ENCODE data around the gene S100A1.

S100A1 gene

DNA sequence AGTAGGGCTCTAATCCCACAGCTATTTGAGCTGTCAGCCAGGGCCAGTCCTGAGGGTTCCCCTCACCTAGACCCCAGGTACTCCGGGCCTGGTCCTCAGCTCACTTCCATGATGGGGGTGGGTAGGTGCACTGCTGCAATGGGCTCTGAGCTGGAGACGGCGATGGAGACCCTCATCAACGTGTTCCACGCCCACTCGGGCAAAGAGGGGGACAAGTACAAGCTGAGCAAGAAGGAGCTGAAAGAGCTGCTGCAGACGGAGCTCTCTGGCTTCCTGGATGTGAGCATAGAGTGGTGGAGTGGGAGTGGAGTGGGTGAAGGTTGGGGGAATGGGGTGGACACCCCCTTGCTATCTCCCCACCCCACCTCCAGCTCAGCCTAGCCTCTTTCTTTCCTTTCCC lies 2.1 kb downstream of the S100A1 start:
- H3K36me3 ChIP-seq (ENCODE audit: insufficient read depth, insufficient read length, low read length) = peaks cover 24% of the 10 kb centered on the region
- H3K27me3 ChIP-seq (ENCODE audit: insufficient read depth, insufficient read length) = no peaks in the 10 kb centered on the region
- DNase-seq (ENCODE audit: low read depth, low spot score) = no peak
- peaks cover 34% of the 10 kb centered on the region for H3K4me1 ChIP-seq (ENCODE audit: insufficient read depth, insufficient read length)
- no peak for TF ChIP-seq YY1 (IDR thresholded peaks at IDR 0.05; ENCODE audit: insufficient read depth, insufficient read length)
- TF ChIP-seq SUZ12 (IDR thresholded peaks at IDR 0.05; ENCODE audit: extremely low read depth, insufficient read depth, insufficient read length) = no peak
- no peak for TF ChIP-seq ZNF274 (IDR thresholded peaks at IDR 0.05; ENCODE audit: low read depth, low read length)
- H3K9me3 ChIP-seq (ENCODE audit: insufficient read depth, low read length) = no peaks in the 10 kb centered on the region
- H3K9ac ChIP-seq (ENCODE audit: insufficient read length, low read depth) = no peak overlapping the region
- no peak overlapping the region for H3K4me3 ChIP-seq (ENCODE audit: insufficient read length, low read depth)

GRCh38 chr1:153631047-153632022 lies 3.1 kb downstream of the S100A1 start:
- Histone ChIP-seq H3K4me1 (ENCODE audit: insufficient read depth, insufficient read length) (peaks cover 28% of the 10 kb centered on the region), H3K9ac (ENCODE audit: insufficient read length, low read depth) (no peak overlapping the region), H3K9me3 (ENCODE audit: insufficient read depth, low read length) (no peaks in the 10 kb centered on the region), H3K36me3 (ENCODE audit: insufficient read depth, insufficient read length, low read length) (peaks cover 25% of the 10 kb centered on the region), H3K4me3 (ENCODE audit: insufficient read length, low read depth) (no peak overlapping the region), H3K27me3 (ENCODE audit: insufficient read depth, insufficient read length) (no peaks in the 10 kb centered on the region)
- no peak for TF ChIP-seq ZNF274 (IDR thresholded peaks at IDR 0.05; ENCODE audit: low read depth, low read length)
- TF ChIP-seq YY1 (IDR thresholded peaks at IDR 0.05; ENCODE audit: insufficient read depth, insufficient read length) = no peak
- TF ChIP-seq SUZ12 (IDR thresholded peaks at IDR 0.05; ENCODE audit: extremely low read depth, insufficient read depth, insufficient read length) = no peak
- DNase-seq (ENCODE audit: low read depth, low spot score) = no peak

- Histone ChIP-seq H3K27me3 (ENCODE audit: insufficient read depth, insufficient read length) (no peaks in the 10 kb centered on the region), H3K9ac (ENCODE audit: insufficient read length, low read depth) (no peak overlapping the region), H3K4me1 (ENCODE audit: insufficient read depth, insufficient read length) (peaks cover 21% of the 10 kb centered on the region), H3K9me3 (ENCODE audit: insufficient read depth, low read length) (no peaks in the 10 kb centered on the region), H3K36me3 (ENCODE audit: insufficient read depth, insufficient read length, low read length) (peaks cover 42% of the 10 kb centered on the region), H3K4me3 (ENCODE audit: insufficient read length, low read depth) (peak overlapping the region; percentile 100)
- TF ChIP-seq YY1 (IDR thresholded peaks at IDR 0.05; ENCODE audit: insufficient read depth, insufficient read length) = no peak
- TF ChIP-seq ZNF274 (IDR thresholded peaks at IDR 0.05; ENCODE audit: low read depth, low read length) = no peak
- TF ChIP-seq SUZ12 (IDR thresholded peaks at IDR 0.05; ENCODE audit: extremely low read depth, insufficient read depth, insufficient read length) = no peak
- no peak for DNase-seq (ENCODE audit: low read depth, low spot score)
These were observed 5.0 kb downstream of the S100A1 start for GRCh38 chr1:153633161-153633753.

- Histone ChIP-seq H3K36me3 (ENCODE audit: insufficient read depth, insufficient read length, low read length) (peaks cover 50% of the 10 kb centered on the region), H3K4me3 (ENCODE audit: insufficient read length, low read depth) (peak within 1 kb of the TSS; percentile 100), H3K9ac (ENCODE audit: insufficient read length, low read depth) (peak within 1 kb of the TSS; percentile 100), H3K4me1 (ENCODE audit: insufficient read depth, insufficient read length) (peaks cover 14% of the 10 kb centered on the region), H3K9me3 (ENCODE audit: insufficient read depth, low read length) (no peaks in the 10 kb centered on the region), H3K27me3 (ENCODE audit: insufficient read depth, insufficient read length) (no peaks in the 10 kb centered on the region)
- peak; percentile 100 for DNase-seq (ENCODE audit: low read depth, low spot score)
- TF ChIP-seq SUZ12 (IDR thresholded peaks at IDR 0.05; ENCODE audit: extremely low read depth, insufficient read depth, insufficient read length) (no peak), YY1 (IDR thresholded peaks at IDR 0.05; ENCODE audit: insufficient read depth, insufficient read length) (peak; percentile 99), ZNF274 (IDR thresholded peaks at IDR 0.05; ENCODE audit: low read depth, low read length) (no peak)
These were observed 5.8 kb downstream of the S100A1 start, which contains the start of gene CHTOP for GRCh38 chr1:153633754-153634665. TSS of gene CHTOP (plus strand) at chr1:153634066. CDS start at chr1:153636589, 2,523 bp downstream.

- Histone ChIP-seq H3K4me1 (ENCODE audit: insufficient read depth, insufficient read length) (no peaks in the 10 kb centered on the region), H3K27me3 (ENCODE audit: insufficient read depth, insufficient read length) (no peaks in the 10 kb centered on the region), H3K9ac (ENCODE audit: insufficient read length, low read depth) (peak overlapping the region; percentile 21), H3K9me3 (ENCODE audit: insufficient read depth, low read length) (no peaks in the 10 kb centered on the region), H3K4me3 (ENCODE audit: insufficient read length, low read depth) (no peak overlapping the region), H3K36me3 (ENCODE audit: insufficient read depth, insufficient read length, low read length) (peaks cover 68% of the 10 kb centered on the region)
- no peak for DNase-seq (ENCODE audit: low read depth, low spot score)
- TF ChIP-seq YY1 (IDR thresholded peaks at IDR 0.05; ENCODE audit: insufficient read depth, insufficient read length) = no peak
- TF ChIP-seq SUZ12 (IDR thresholded peaks at IDR 0.05; ENCODE audit: extremely low read depth, insufficient read depth, insufficient read length) = no peak
- TF ChIP-seq ZNF274 (IDR thresholded peaks at IDR 0.05; ENCODE audit: low read depth, low read length) = no peak
These were observed 7.6 kb downstream of the S100A1 start for GRCh38 chr1:153635872-153636271.

DNA sequence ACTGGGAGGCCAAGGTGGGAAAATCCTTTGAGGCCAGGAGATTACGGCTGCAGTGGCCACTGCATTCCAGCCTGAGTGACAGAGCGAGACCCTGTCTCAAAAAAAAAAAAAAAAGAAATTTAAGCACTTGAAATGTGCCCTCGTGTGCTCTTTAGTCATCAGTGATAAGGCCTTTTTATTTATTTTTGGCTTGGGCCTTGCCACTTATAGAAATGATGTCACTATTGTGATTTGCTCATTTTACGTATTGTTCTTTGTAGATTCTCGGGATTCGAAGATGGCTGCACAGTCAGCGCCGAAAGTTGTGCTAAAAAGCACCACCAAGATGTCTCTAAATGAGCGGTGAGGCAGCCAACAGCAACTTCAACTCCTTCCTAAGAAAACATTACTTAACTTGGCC lies 8.1 kb downstream of the S100A1 start:
- Histone ChIP-seq H3K9ac (ENCODE audit: insufficient read length, low read depth) (no peak overlapping the region), H3K36me3 (ENCODE audit: insufficient read depth, insufficient read length, low read length) (peaks cover 72% of the 10 kb centered on the region), H3K27me3 (ENCODE audit: insufficient read depth, insufficient read length) (no peaks in the 10 kb centered on the region), H3K9me3 (ENCODE audit: insufficient read depth, low read length) (no peaks in the 10 kb centered on the region), H3K4me3 (ENCODE audit: insufficient read length, low read depth) (no peak overlapping the region), H3K4me1 (ENCODE audit: insufficient read depth, insufficient read length) (no peaks in the 10 kb centered on the region)
- no peak for TF ChIP-seq SUZ12 (IDR thresholded peaks at IDR 0.05; ENCODE audit: extremely low read depth, insufficient read depth, insufficient read length)
- DNase-seq (ENCODE audit: low read depth, low spot score) = no peak
